Epithelial cell of proximal tubule (primary cell): ENCODE data around the gene MALSU1. TPM values are rescaled to one million over a fixed set of nuclear protein-coding genes. Genes with fewer than 3 reads are reported as not detected.
"Not testable (repeated sequence)": the region's sequence is repeated elsewhere in the genome, so short reads cannot be mapped to it uniquely, and the experiment has no call there.

Source experiments
- DNase-seq: peaks from one replicate; pipeline ENCODE4 v3.0.0-alpha.2; 2011; ENCODE audit warnings: low read depth
- H3K4me3 ChIP-seq: 2 replicates; pipeline ENCODE4 v1.5.1; 2011; ENCODE audit warnings: low read depth, mild to moderate bottlenecking, low read length
- total RNA-seq: library from RNA; depleted of rRNA; stranded (reverse); fragments of >200 nt; gene quantifications from 2 replicates; pipeline ENCODE4 v1.2.3, GENCODE V29; 2015
- TF ChIP-seq, protein P1 (sequence below): conservative IDR thresholded peaks from 2 replicates; pipeline ENCODE4 v1.5.1; 2012; ENCODE audit warnings: low read depth, mild to moderate bottlenecking, low read length

The MALSU1 gene
- total RNA-seq, 1 donor from 2014 or later, result 97.4 TPM

- no peak for DNase-seq
These were observed 4.4 kb upstream of the MALSU1 start for GRCh38 chr7:23294549-23295400.

DNA sequence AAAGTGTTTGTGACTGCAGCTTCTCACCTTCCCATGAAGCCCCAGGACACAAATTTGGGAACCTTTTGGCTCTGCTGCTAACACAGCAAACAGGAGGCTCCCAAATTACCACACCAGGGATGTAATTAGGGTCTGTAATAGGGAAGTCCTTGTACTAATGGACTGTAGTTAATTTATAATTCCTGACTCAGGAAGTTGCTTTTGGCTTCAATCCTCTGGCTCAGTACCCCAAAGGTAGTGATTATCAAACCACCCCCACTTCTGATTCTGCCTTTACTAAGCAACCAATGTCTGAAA is 3.8 kb upstream of the MALSU1 start:
- TF ChIP-seq, protein P1, sequence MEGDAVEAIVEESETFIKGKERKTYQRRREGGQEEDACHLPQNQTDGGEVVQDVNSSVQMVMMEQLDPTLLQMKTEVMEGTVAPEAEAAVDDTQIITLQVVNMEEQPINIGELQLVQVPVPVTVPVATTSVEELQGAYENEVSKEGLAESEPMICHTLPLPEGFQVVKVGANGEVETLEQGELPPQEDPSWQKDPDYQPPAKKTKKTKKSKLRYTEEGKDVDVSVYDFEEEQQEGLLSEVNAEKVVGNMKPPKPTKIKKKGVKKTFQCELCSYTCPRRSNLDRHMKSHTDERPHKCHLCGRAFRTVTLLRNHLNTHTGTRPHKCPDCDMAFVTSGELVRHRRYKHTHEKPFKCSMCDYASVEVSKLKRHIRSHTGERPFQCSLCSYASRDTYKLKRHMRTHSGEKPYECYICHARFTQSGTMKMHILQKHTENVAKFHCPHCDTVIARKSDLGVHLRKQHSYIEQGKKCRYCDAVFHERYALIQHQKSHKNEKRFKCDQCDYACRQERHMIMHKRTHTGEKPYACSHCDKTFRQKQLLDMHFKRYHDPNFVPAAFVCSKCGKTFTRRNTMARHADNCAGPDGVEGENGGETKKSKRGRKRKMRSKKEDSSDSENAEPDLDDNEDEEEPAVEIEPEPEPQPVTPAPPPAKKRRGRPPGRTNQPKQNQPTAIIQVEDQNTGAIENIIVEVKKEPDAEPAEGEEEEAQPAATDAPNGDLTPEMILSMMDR, result no peak
- DNase-seq, result no peak
- H3K4me3 ChIP-seq, result no peak overlapping the region

More at GRCh38 chr7:23294549-23295400, 4.4 kb upstream of the MALSU1 start:
- H3K4me3 ChIP-seq, result no peak overlapping the region
- TF ChIP-seq, protein P1, result no peak

GRCh38 chr7:23298141-23298881 is 828 bp upstream of the MALSU1 start:
- TF ChIP-seq, protein P1, result no peak
- no peak for DNase-seq
- H3K4me3 ChIP-seq, result no peak overlapping the region

- DNase-seq, result no peak
- TF ChIP-seq, protein P1, result no peak
- peak overlapping the region; percentile 85 for H3K4me3 ChIP-seq
These were observed 696 bp downstream of the MALSU1 start for GRCh38 chr7:23299770-23300300.

GRCh38 chr7:23306936-23307521 is 7.9 kb downstream of the MALSU1 start:
- DNase-seq, result no peak
- no peak overlapping the region for H3K4me3 ChIP-seq
- TF ChIP-seq, protein P1, result no peak

- TF ChIP-seq, protein P1, result no peak
- H3K4me3 ChIP-seq, result no peak overlapping the region
- no peak for DNase-seq
These were observed 9.6 kb downstream of the MALSU1 start for GRCh38 chr7:23308754-23309153.

GRCh38 chr7:23312141-23312540 is 13.0 kb downstream of the MALSU1 start:
- not testable (repeated sequence) for H3K4me3 ChIP-seq, DNase-seq
